ENCODE results near the gene KSR2. TPM values are rescaled to one million over a fixed set of nuclear protein-coding genes. Genes with fewer than 3 reads are reported as not detected.

KSR2 gene
- total and polyA plus RNA-seq, 2 of the 13 experiments (the other 11 are each of a cell fraction or from before 2014, with no cell fraction given) = 0.02 TPM; not detected in 1

- WGBS (ENCODE audit: low lambda C conversion rate) = 1% methylated on average over 4 of the region's 4 CpGs
- no peak for DNase-seq (ENCODE audit: low spot score)
- no peak for ATAC-seq
- ChIA-PET POLR2A (no interaction called here), CTCF (ENCODE audit: low intra/inter-chr PET ratio, low total read pairs) (no interaction called here)
- Histone ChIP-seq H2AFZ (ENCODE audit: low read length) (no peak overlapping the region), H3K9ac (ENCODE audit: insufficient read depth, low read depth, low read length) (no peak overlapping the region), H4K20me1 (ENCODE audit: insufficient read depth, low read length) (no peaks in the 10 kb centered on the region), H3K9me3 (ENCODE audit: low read length) (no peaks in the 10 kb centered on the region), H3K79me2 (ENCODE audit: insufficient read depth, low read length) (no peaks in the 10 kb centered on the region), H3K4me3 (replicated peaks in 1 of 3; ENCODE audit: insufficient read depth in 1 of 3, low read depth in 2 of 3, low read length in 3 of 3) (no peak overlapping the region), H3K27me3 (ENCODE audit: control insufficient read depth in 1 of 2, insufficient read depth in 2 of 2, low read length in 2 of 2) (no peaks in the 10 kb centered on the region; a peak in 1 of 5 replicates), H3K36me3 (replicated peaks in 1 of 2; ENCODE audit: control insufficient read depth in 1 of 2, insufficient read depth in 2 of 2, low read length in 2 of 2) (no peaks in the 10 kb centered on the region), H3K4me1 (ENCODE audit: insufficient read depth, low read length) (peaks cover 2% of the 10 kb centered on the region), H3K4me2 (ENCODE audit: low read depth, low read length) (no peak overlapping the region), H3K27ac (ENCODE audit: extremely low read length, insufficient read depth, low read length) (no peak overlapping the region)
- no peak for FAIRE-seq
- no TSS peak for BruUV-seq (replicated peaks)
- in situ Hi-C loops (cut with HindIII; ENCODE audit: extremely low pct_ligation_motif_present, low pct_unique_long_range_greater_than_20kb) = no loop called here
- TF ChIP-seq HDAC2 (CRISPR knock-in tag; IDR thresholded peaks at IDR 0.05) = no peak
- TF ChIP-seq ZBTB20 (CRISPR knock-in tag; IDR thresholded peaks at IDR 0.05; ENCODE audit: borderline replicate concordance, low read depth) = no peak
- no peak for TF ChIP-seq ZNF20 (CRISPR knock-in tag; IDR thresholded peaks at IDR 0.05)
- TF ChIP-seq SATB2 (CRISPR knock-in tag; IDR thresholded peaks at IDR 0.05) = no peak
- TF ChIP-seq ZNF224 (CRISPR knock-in tag; IDR thresholded peaks at IDR 0.05) = no peak
- no peak for TF ChIP-seq PITX1 (CRISPR knock-in tag; IDR thresholded peaks at IDR 0.05)
- TF ChIP-seq NFKB2 (CRISPR knock-in tag; IDR thresholded peaks at IDR 0.05; ENCODE audit: borderline replicate concordance) = no peak
- no peak for TF ChIP-seq ZNF260 (CRISPR knock-in tag; IDR thresholded peaks at IDR 0.05; ENCODE audit: borderline replicate concordance, low read depth)
- no peak for TF ChIP-seq KDM5B (CRISPR knock-in tag; IDR thresholded peaks at IDR 0.05; ENCODE audit: borderline replicate concordance)
- TF ChIP-seq NR2F2 (IDR thresholded peaks at IDR 0.05; ENCODE audit: borderline replicate concordance, low read depth) = no peak
- no peak for TF ChIP-seq ZNF512B (CRISPR knock-in tag; IDR thresholded peaks at IDR 0.05; ENCODE audit: borderline replicate concordance)
- TF ChIP-seq MEF2D (CRISPR knock-in tag; IDR thresholded peaks at IDR 0.05) = no peak
- no peak for TF ChIP-seq ZSCAN25 (CRISPR knock-in tag; IDR thresholded peaks at IDR 0.05)
- no peak for TF ChIP-seq KLF15 (CRISPR knock-in tag; IDR thresholded peaks at IDR 0.05; ENCODE audit: borderline replicate concordance)
- TF ChIP-seq POLR2A (IDR thresholded peaks at IDR 0.05; ENCODE audit: insufficient read depth in 1 of 2, low read depth in 2 of 2, low read length in 2 of 2) = no peak
- no peak for TF ChIP-seq TBX2 (CRISPR knock-in tag; IDR thresholded peaks at IDR 0.05; ENCODE audit: borderline replicate concordance)
- TF ChIP-seq ZNF589 (CRISPR knock-in tag; conservative IDR thresholded peaks at IDR 0.05) = no peak
- TF ChIP-seq BRD4 (CRISPR knock-in tag; IDR thresholded peaks at IDR 0.05) = no peak
- no peak for TF ChIP-seq ZNF556 (CRISPR knock-in tag; IDR thresholded peaks at IDR 0.05; ENCODE audit: borderline replicate concordance)
- no peak for TF ChIP-seq HOXA9 (CRISPR knock-in tag; IDR thresholded peaks at IDR 0.05; ENCODE audit: borderline replicate concordance)
- intact Hi-C loops (cut with micrococcal nuclease; ENCODE audit: unreplicated experiment) = no loop called here
These were observed 455.4 kb downstream of the KSR2 start for GRCh38 chr12:117513353-117513752.

Measured in HepG2 (cell line).